Stimulated activated CD8-positive, alpha-beta memory T cell treated with anti-CD3 and anti-CD28 coated beads, Interleukin-4, amount 100 ng/mL, for 4 hours (primary cell): ENCODE results near the gene TSSK6.
"Not testable (repeated sequence)": the region's sequence is repeated elsewhere in the genome, so short reads cannot be mapped to it uniquely, and the experiment has no call there.

Experiments used
- DNase-seq, 2 donors: peaks; one replicate each; pipeline ENCODE4 v3.0.0-alpha.2; 2020; ENCODE audit warnings: low read depth in 2 of 2, low spot score in 1 of 2

The TSSK6 gene

GRCh38 chr19:19488875-19489690, 26.3 kb downstream of the TSSK6 start:
- DNase-seq: peak; percentile 56 to 63

GRCh38 chr19:19487950-19488874, 27.1 kb downstream of the TSSK6 start:
- DNase-seq: no peak

GRCh38 chr19:19487077-19487949, 28.0 kb downstream of the TSSK6 start:
- no peak for DNase-seq

GRCh38 chr19:19486343-19487076, 28.8 kb downstream of the TSSK6 start:
- DNase-seq: no peak

GRCh38 chr19:19485998-19486290, 29.4 kb downstream of the TSSK6 start:
- no peak for DNase-seq

GRCh38 chr19:19485161-19485997, 30.0 kb downstream of the TSSK6 start:
- DNase-seq: no peak

- DNase-seq: no peak
Observed at GRCh38 chr19:19482809-19483596, 32.3 kb downstream of the TSSK6 start.

- DNase-seq: no peak
Observed at GRCh38 chr19:19480688-19481087, 34.7 kb downstream of the TSSK6 start.

GRCh38 chr19:19477705-19478383, 37.5 kb downstream of the TSSK6 start:
- DNase-seq: no peak

GRCh38 chr19:19475849-19476828, 39.2 kb downstream of the TSSK6 start:
- no peak for DNase-seq

- DNase-seq: no peak
Observed at GRCh38 chr19:19475015-19475765, 40.2 kb downstream of the TSSK6 start.

- not testable (repeated sequence) for DNase-seq
Observed at GRCh38 chr19:19472106-19472505, 43.2 kb downstream of the TSSK6 start.

GRCh38 chr19:19471682-19472081, 43.7 kb downstream of the TSSK6 start:
- DNase-seq: no peak

GRCh38 chr19:19470579-19470978, 44.8 kb downstream of the TSSK6 start:
- DNase-seq: no peak

GRCh38 chr19:19468424-19469050, 46.8 kb downstream of the TSSK6 start:
- no peak for DNase-seq

GRCh38 chr19:19466201-19466600, 49.1 kb downstream of the TSSK6 start:
- no peak for DNase-seq
